ENCODE measurements around the gene CRYBG1. TPM values are rescaled to one million over a fixed set of nuclear protein-coding genes. Genes with fewer than 3 reads are reported as not detected.

The CRYBG1 gene
- total and polyA plus RNA-seq, 2 of the 13 experiments (the other 11 are each of a cell fraction or from before 2014, with no cell fraction given) = 10.1 to 21.9 TPM

- ChIA-PET POLR2A (no interaction called here), CTCF (ENCODE audit: low intra/inter-chr PET ratio, low total read pairs) (no interaction called here)
- no peak overlapping the region for H3K27ac ChIP-seq (ENCODE audit: extremely low read length, insufficient read depth, low read length)
- intact Hi-C loops (cut with micrococcal nuclease; ENCODE audit: unreplicated experiment) (no loop called here), in situ Hi-C loops (cut with HindIII; ENCODE audit: extremely low pct_ligation_motif_present, low pct_unique_long_range_greater_than_20kb) (loop anchor here (10.0 kb wide), 1 partner anchor 542 kb away; no protein-coding TSS in a partner anchor)
- ATAC-seq (no peak), FAIRE-seq (no peak), DNase-seq (ENCODE audit: low spot score) (no peak)
- H3K9ac ChIP-seq (ENCODE audit: insufficient read depth, low read depth, low read length) = no peak overlapping the region
- TF ChIP-seq SIX1 (CRISPR knock-in tag; IDR thresholded peaks at IDR 0.05; ENCODE audit: borderline replicate concordance) (no peak), TRAFD1 (CRISPR knock-in tag; IDR thresholded peaks at IDR 0.05; ENCODE audit: borderline replicate concordance) (no peak), HOMEZ (CRISPR knock-in tag; IDR thresholded peaks at IDR 0.05; ENCODE audit: low read depth) (no peak), ZBTB21 (CRISPR knock-in tag; IDR thresholded peaks at IDR 0.05) (no peak), PRDM15 (CRISPR knock-in tag; IDR thresholded peaks at IDR 0.05) (no peak), ZNF318 (CRISPR knock-in tag; IDR thresholded peaks at IDR 0.05) (no peak), ZSCAN20 (CRISPR knock-in tag; IDR thresholded peaks at IDR 0.05; ENCODE audit: borderline replicate concordance) (no peak)
- H2AFZ ChIP-seq (ENCODE audit: low read length) = no peak overlapping the region
- 31% methylated on average over 3 of the region's 3 CpGs for WGBS (ENCODE audit: low lambda C conversion rate)
- no peaks in the 10 kb centered on the region for H4K20me1 ChIP-seq (ENCODE audit: insufficient read depth, low read length)
- BruUV-seq (replicated peaks) = no TSS peak
- H3K9me3 ChIP-seq (ENCODE audit: low read length) = no peaks in the 10 kb centered on the region
- no peaks in the 10 kb centered on the region for H3K36me3 ChIP-seq (replicated peaks in 1 of 2; ENCODE audit: control insufficient read depth in 1 of 2, insufficient read depth in 2 of 2, low read length in 2 of 2)
- no peak overlapping the region for H3K4me3 ChIP-seq (replicated peaks in 1 of 3; ENCODE audit: insufficient read depth in 1 of 3, low read depth in 2 of 3, low read length in 3 of 3)
- H3K79me2 ChIP-seq (ENCODE audit: insufficient read depth, low read length) = no peaks in the 10 kb centered on the region
- H3K4me1 ChIP-seq (ENCODE audit: insufficient read depth, low read length) = peaks cover 8% of the 10 kb centered on the region
- H3K4me2 ChIP-seq (ENCODE audit: low read depth, low read length) = no peak overlapping the region
- H3K27me3 ChIP-seq (ENCODE audit: control insufficient read depth in 1 of 2, insufficient read depth in 2 of 2, low read length in 2 of 2) = peaks cover 0 to 7% of the 10 kb centered on the region in 2 experiments; a peak in 2 of 5 replicates
Observed at GRCh38 chr6:106442395-106442794, 81.9 kb downstream of the CRYBG1 start.
